HEK293 (cell line): ENCODE data around the gene MKRN3.

Experiments used
- CTCF ChIA-PET: fragments of 350-600 bp; formaldehyde crosslinking; extraction: SDS; loops from one replicate; lab custom pipeline; 2021; ENCODE audit warnings: antibody characterized with exemption; lab: Yijun Ruan, JAX
- POLR2A ChIA-PET: fragments of 300-600 bp; formaldehyde crosslinking; extraction: SDS; loops from one replicate; lab custom pipeline; 2020; ENCODE audit warnings: antibody characterized with exemption, inconsistent platforms; lab: Yijun Ruan, JAX
- H3K27ac ChIP-seq: fragments of 200-500 bp; sonication (Bioruptor generic); 2 replicates; pipeline ENCODE4 v1.5.1; 2014; ENCODE audit warnings: low read depth, low read length, control low read depth, inconsistent platforms; ENCODE audit errors: extremely low read depth
- H3K36me3 ChIP-seq, 2 experiments: fragments of 200-500 bp in 1 of 2; sonication (Bioruptor generic) in 1 of 2; 1 replicate in 1 of 2; 2 replicates in 1 of 2; pipeline ENCODE4 v1.5.1; 2014 to 2017; ENCODE audit warnings: inconsistent platforms in 2 of 2, low read length in 2 of 2; ENCODE audit not compliant: control insufficient read depth in 2 of 2, insufficient read depth in 1 of 2
- H3K4me1 ChIP-seq: fragments of 200-500 bp; sonication (Bioruptor generic); 2 replicates; pipeline ENCODE4 v1.5.1; 2014; ENCODE audit warnings: mild to moderate bottlenecking, low read length, inconsistent platforms; ENCODE audit not compliant: control insufficient read depth, insufficient read depth
- H3K4me3 ChIP-seq: 2 replicates; pipeline ENCODE4 v1.5.1; 2011; ENCODE audit warnings: low read depth, mild to moderate bottlenecking, control low read depth, low read length, moderate library complexity
- H3K9me3 ChIP-seq: fragments of 200-500 bp; sonication (Bioruptor generic); 2 replicates; pipeline ENCODE4 v1.5.1; 2014; ENCODE audit warnings: low read depth, low read length, inconsistent platforms; ENCODE audit not compliant: control insufficient read depth, insufficient read depth
- ELK4 ChIP-seq: IDR thresholded peaks from 2 replicates; pipeline ENCODE4 v1.6.1; 2011; ENCODE audit warnings: mild to moderate bottlenecking, low read depth, low read length, borderline replicate concordance
- KLF8 ChIP-seq: fragments of 450-650 bp; formaldehyde crosslinking; IDR thresholded peaks from 2 replicates; pipeline ENCODE4 v1.5.1; 2016; ENCODE audit warnings: missing biosample characterization, missing genetic modification characterization
- SP2 ChIP-seq: fragments of 450-650 bp; formaldehyde crosslinking; IDR thresholded peaks from 2 replicates; pipeline ENCODE4 v1.5.1; 2016; ENCODE audit warnings: missing biosample characterization, missing genetic modification characterization
- ZBTB49 ChIP-seq: fragments of 450-650 bp; formaldehyde crosslinking; IDR thresholded peaks from 2 replicates; pipeline ENCODE4 v1.5.1; 2016; ENCODE audit warnings: missing biosample characterization, missing genetic modification characterization, low read depth
- ZFP69B ChIP-seq: fragments of 450-650 bp; formaldehyde crosslinking; IDR thresholded peaks from 2 replicates; pipeline ENCODE4 v1.5.1; 2016; ENCODE audit warnings: missing biosample characterization, missing genetic modification characterization
- ZNF10 ChIP-seq: fragments of 450-650 bp; formaldehyde crosslinking; IDR thresholded peaks from 2 replicates; pipeline ENCODE4 v1.5.1; 2017; ENCODE audit warnings: missing biosample characterization, missing genetic modification characterization
- ZNF132 ChIP-seq: fragments of 450-650 bp; formaldehyde crosslinking; IDR thresholded peaks from 2 replicates; pipeline ENCODE4 v1.5.1; 2017; ENCODE audit warnings: missing biosample characterization, missing genetic modification characterization, borderline replicate concordance
- ZNF2 ChIP-seq: fragments of 450-650 bp; formaldehyde crosslinking; IDR thresholded peaks from 2 replicates; pipeline ENCODE4 v1.5.1; 2016; ENCODE audit warnings: missing biosample characterization, missing genetic modification characterization
- ZNF221 ChIP-seq: fragments of 450-650 bp; formaldehyde crosslinking; IDR thresholded peaks from 2 replicates; pipeline ENCODE4 v1.5.1; 2017; ENCODE audit warnings: missing biosample characterization, missing genetic modification characterization, borderline replicate concordance
- ZNF335 ChIP-seq: fragments of 450-650 bp; formaldehyde crosslinking; conservative IDR thresholded peaks from 2 replicates; pipeline ENCODE4 v1.5.1; 2016; ENCODE audit warnings: missing biosample characterization, missing genetic modification characterization
- ZNF354C ChIP-seq: fragments of 450-650 bp; formaldehyde crosslinking; IDR thresholded peaks from 2 replicates; pipeline ENCODE4 v1.5.1; 2016; ENCODE audit warnings: missing biosample characterization, missing genetic modification characterization, low read depth, borderline replicate concordance
- ZNF433 ChIP-seq: fragments of 450-650 bp; formaldehyde crosslinking; IDR thresholded peaks from 2 replicates; pipeline ENCODE4 v1.5.1; 2016; ENCODE audit warnings: missing biosample characterization, missing genetic modification characterization, low read depth
- ZNF510 ChIP-seq: fragments of 450-650 bp; formaldehyde crosslinking; IDR thresholded peaks from 2 replicates; pipeline ENCODE4 v1.5.1; 2018; ENCODE audit warnings: mild to moderate bottlenecking, missing genetic modification characterization, missing biosample characterization; ENCODE audit not compliant: insufficient replicate concordance
- ZNF555 ChIP-seq: fragments of 450-650 bp; formaldehyde crosslinking; conservative IDR thresholded peaks from 2 replicates; pipeline ENCODE4 v1.5.1; 2017; ENCODE audit warnings: missing biosample characterization, mild to moderate bottlenecking, missing genetic modification characterization, inconsistent platforms
- ZNF600 ChIP-seq: fragments of 450-650 bp; formaldehyde crosslinking; IDR thresholded peaks from 2 replicates; pipeline ENCODE4 v1.5.1; 2016; ENCODE audit warnings: missing biosample characterization, missing genetic modification characterization
- ZNF623 ChIP-seq: fragments of 450-650 bp; formaldehyde crosslinking; IDR thresholded peaks from 2 replicates; pipeline ENCODE4 v1.5.1; 2016; ENCODE audit warnings: missing biosample characterization, missing genetic modification characterization
- ZNF664 ChIP-seq: fragments of 450-650 bp; formaldehyde crosslinking; IDR thresholded peaks from 2 replicates; pipeline ENCODE4 v1.5.1; 2016; ENCODE audit warnings: missing biosample characterization, missing genetic modification characterization
- ZSCAN30 ChIP-seq: fragments of 450-650 bp; IDR thresholded peaks from 2 replicates; pipeline ENCODE4 v1.5.1; 2018; ENCODE audit warnings: missing biosample characterization, mild to moderate bottlenecking, missing genetic modification characterization, moderate library complexity
- TF ChIP-seq, protein P1 (sequence below): fragments of 450-650 bp; formaldehyde crosslinking; IDR thresholded peaks from 2 replicates; pipeline ENCODE4 v1.5.1; 2016; ENCODE audit warnings: missing biosample characterization, missing genetic modification characterization
- TF ChIP-seq, protein P2 (sequence below): fragments of 450-650 bp; formaldehyde crosslinking; conservative IDR thresholded peaks from 2 replicates; pipeline ENCODE4 v1.5.1; 2016; ENCODE audit warnings: low read depth, missing biosample characterization, missing genetic modification characterization

The MKRN3 gene

GRCh38 chr15:23566071-23566554 is 639 bp downstream of the MKRN3 start:
- no peak overlapping the region for H3K27ac ChIP-seq
- H3K9me3 ChIP-seq = no peaks in the 10 kb centered on the region
- ChIA-PET CTCF (no interaction called here), POLR2A (no interaction called here)
- no peaks in the 10 kb centered on the region for H3K36me3 ChIP-seq
- H3K4me1 ChIP-seq = no peaks in the 10 kb centered on the region
- peak overlapping the region; percentile 30 for H3K4me3 ChIP-seq
- TF ChIP-seq ZNF221 (tag by site-specific recombination) = no peak
- TF ChIP-seq SP2 (tag by site-specific recombination) = 0 out of 2 replicates have a peak, but pooled peaks have one; percentile 7

DNA sequence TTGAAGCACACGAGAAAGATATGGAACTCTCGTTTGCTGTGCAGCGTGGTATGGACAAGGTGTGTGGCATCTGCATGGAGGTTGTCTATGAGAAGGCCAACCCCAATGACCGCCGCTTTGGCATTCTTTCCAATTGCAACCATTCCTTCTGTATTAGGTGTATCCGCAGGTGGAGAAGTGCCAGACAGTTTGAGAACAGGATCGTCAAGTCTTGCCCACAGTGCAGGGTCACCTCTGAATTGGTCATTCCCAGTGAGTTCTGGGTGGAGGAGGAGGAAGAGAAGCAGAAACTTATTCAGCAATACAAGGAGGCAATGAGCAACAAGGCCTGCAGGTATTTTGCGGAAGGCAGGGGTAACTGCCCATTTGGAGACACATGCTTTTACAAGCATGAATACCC is 1.2 kb downstream of the MKRN3 start:
- Histone ChIP-seq H3K36me3 (no peaks in the 10 kb centered on the region), H3K4me1 (no peaks in the 10 kb centered on the region), H3K27ac (no peak overlapping the region), H3K4me3 (no peak overlapping the region), H3K9me3 (no peaks in the 10 kb centered on the region)
- TF ChIP-seq ZSCAN30 (no peak), ZNF623 (tag by site-specific recombination) (no peak), ZNF555 (tag by site-specific recombination) (no peak), ZNF132 (tag by site-specific recombination) (no peak), ZNF510 (no peak), ZNF433 (tag by site-specific recombination) (no peak), ZFP69B (tag by site-specific recombination) (no peak), ZNF10 (tag by site-specific recombination) (no peak), ZNF354C (tag by site-specific recombination) (no peak), ZNF664 (tag by site-specific recombination) (no peak), ZNF600 (tag by site-specific recombination) (no peak), ELK4 (no peak), ZBTB49 (tag by site-specific recombination) (no peak), ZNF335 (tag by site-specific recombination) (no peak), KLF8 (tag by site-specific recombination) (no peak), ZNF2 (tag by site-specific recombination) (no peak)
- TF ChIP-seq, protein P1, sequence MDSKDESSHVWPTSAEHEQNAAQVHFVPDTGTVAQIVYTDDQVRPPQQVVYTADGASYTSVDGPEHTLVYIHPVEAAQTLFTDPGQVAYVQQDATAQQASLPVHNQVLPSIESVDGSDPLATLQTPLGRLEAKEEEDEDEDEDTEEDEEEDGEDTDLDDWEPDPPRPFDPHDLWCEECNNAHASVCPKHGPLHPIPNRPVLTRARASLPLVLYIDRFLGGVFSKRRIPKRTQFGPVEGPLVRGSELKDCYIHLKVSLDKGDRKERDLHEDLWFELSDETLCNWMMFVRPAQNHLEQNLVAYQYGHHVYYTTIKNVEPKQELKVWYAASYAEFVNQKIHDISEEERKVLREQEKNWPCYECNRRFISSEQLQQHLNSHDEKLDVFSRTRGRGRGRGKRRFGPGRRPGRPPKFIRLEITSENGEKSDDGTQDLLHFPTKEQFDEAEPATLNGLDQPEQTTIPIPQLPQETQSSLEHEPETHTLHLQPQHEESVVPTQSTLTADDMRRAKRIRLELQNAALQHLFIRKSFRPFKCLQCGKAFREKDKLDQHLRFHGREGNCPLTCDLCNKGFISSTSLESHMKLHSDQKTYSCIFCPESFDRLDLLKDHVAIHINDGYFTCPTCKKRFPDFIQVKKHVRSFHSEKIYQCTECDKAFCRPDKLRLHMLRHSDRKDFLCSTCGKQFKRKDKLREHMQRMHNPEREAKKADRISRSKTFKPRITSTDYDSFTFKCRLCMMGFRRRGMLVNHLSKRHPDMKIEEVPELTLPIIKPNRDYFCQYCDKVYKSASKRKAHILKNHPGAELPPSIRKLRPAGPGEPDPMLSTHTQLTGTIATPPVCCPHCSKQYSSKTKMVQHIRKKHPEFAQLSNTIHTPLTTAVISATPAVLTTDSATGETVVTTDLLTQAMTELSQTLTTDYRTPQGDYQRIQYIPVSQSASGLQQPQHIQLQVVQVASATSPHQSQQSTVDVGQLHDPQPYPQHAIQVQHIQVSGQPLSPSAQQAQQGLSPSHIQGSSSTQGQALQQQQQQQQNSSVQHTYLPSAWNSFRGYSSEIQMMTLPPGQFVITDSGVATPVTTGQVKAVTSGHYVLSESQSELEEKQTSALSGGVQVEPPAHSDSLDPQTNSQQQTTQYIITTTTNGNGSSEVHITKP = no peak
- TF ChIP-seq, protein P2, sequence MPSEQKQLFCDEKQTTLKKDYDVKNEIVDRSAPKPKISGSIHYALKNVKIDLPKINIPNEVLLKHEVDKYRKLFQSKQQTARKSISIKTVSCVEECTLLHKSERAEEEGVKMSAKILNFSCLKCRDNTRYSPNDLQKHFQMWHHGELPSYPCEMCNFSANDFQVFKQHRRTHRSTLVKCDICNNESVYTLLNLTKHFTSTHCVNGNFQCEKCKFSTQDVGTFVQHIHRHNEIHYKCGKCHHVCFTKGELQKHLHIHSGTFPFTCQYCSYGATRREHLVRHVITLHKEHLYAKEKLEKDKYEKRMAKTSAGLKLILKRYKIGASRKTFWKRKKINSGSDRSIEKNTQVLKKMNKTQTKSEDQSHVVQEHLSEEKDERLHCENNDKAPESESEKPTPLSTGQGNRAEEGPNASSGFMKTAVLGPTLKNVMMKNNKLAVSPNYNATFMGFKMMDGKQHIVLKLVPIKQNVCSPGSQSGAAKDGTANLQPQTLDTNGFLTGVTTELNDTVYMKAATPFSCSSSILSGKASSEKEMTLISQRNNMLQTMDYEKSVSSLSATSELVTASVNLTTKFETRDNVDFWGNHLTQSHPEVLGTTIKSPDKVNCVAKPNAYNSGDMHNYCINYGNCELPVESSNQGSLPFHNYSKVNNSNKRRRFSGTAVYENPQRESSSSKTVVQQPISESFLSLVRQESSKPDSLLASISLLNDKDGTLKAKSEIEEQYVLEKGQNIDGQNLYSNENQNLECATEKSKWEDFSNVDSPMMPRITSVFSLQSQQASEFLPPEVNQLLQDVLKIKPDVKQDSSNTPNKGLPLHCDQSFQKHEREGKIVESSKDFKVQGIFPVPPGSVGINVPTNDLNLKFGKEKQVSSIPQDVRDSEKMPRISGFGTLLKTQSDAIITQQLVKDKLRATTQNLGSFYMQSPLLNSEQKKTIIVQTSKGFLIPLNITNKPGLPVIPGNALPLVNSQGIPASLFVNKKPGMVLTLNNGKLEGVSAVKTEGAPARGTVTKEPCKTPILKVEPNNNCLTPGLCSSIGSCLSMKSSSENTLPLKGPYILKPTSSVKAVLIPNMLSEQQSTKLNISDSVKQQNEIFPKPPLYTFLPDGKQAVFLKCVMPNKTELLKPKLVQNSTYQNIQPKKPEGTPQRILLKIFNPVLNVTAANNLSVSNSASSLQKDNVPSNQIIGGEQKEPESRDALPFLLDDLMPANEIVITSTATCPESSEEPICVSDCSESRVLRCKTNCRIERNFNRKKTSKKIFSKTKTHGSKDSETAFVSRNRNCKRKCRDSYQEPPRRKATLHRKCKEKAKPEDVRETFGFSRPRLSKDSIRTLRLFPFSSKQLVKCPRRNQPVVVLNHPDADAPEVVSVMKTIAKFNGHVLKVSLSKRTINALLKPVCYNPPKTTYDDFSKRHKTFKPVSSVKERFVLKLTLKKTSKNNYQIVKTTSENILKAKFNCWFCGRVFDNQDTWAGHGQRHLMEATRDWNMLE (tag by site-specific recombination) = no peak
- POLR2A ChIA-PET = no interaction called here
- CTCF ChIA-PET = no interaction called here
